GM15510 (cell line): Measurements from ENCODE around the gene DDX55.
A peak's percentile ranks its signal among the peaks of the same experiment; 100 is the strongest.

Source experiments
- POLR2A ChIP-seq: IDR thresholded peaks from 3 replicates; pipeline ENCODE4 v1.6.1; 2011; ENCODE audit warnings: borderline replicate concordance; ENCODE audit not compliant: insufficient read length; ENCODE audit errors: extremely low read depth

The DDX55 gene

GRCh38 chr12:123601602-123602489 is at the start of gene DDX55:
DDX55 (plus strand) TSS chr12:123602099; CDS start chr12:123602149, 50 bp downstream.
- peak; percentile 91 for TF ChIP-seq POLR2A

- no peak for TF ChIP-seq POLR2A
These were observed 42.4 kb upstream of the DDX55 start for GRCh38 chr12:123559468-123559867.

GRCh38 chr12:123571343-123571813 is 30.5 kb upstream of the DDX55 start:
- TF ChIP-seq POLR2A, result no peak

- no peak for TF ChIP-seq POLR2A
These were observed 29.5 kb upstream of the DDX55 start for GRCh38 chr12:123572391-123572790.

- TF ChIP-seq POLR2A, result no peak
These were observed 28.0 kb upstream of the DDX55 start for GRCh38 chr12:123573870-123574269.

GRCh38 chr12:123576611-123577010 is 25.3 kb upstream of the DDX55 start:
- TF ChIP-seq POLR2A, result no peak

- TF ChIP-seq POLR2A, result no peak
These were observed 23.7 kb upstream of the DDX55 start for GRCh38 chr12:123578243-123578642.

GRCh38 chr12:123580772-123581171 is 21.1 kb upstream of the DDX55 start:
- no peak for TF ChIP-seq POLR2A

GRCh38 chr12:123591702-123592481 is 10.0 kb upstream of the DDX55 start:
- TF ChIP-seq POLR2A, result no peak

GRCh38 chr12:123595729-123596128 is 6.2 kb upstream of the DDX55 start:
- TF ChIP-seq POLR2A, result no peak

- TF ChIP-seq POLR2A, result no peak
These were observed 4.8 kb upstream of the DDX55 start for GRCh38 chr12:123597100-123597499.

GRCh38 chr12:123598522-123598921 is 3.4 kb upstream of the DDX55 start:
- no peak for TF ChIP-seq POLR2A

GRCh38 chr12:123599310-123599709 is 2.6 kb upstream of the DDX55 start:
- no peak for TF ChIP-seq POLR2A

GRCh38 chr12:123599721-123600120 is 2.2 kb upstream of the DDX55 start:
- TF ChIP-seq POLR2A, result no peak

GRCh38 chr12:123602651-123603195 is 824 bp downstream of the DDX55 start:
- TF ChIP-seq POLR2A, result no peak

- no peak for TF ChIP-seq POLR2A
These were observed 5.9 kb downstream of the DDX55 start for GRCh38 chr12:123607756-123608155.

- TF ChIP-seq POLR2A, result no peak
These were observed 6.3 kb downstream of the DDX55 start for GRCh38 chr12:123608182-123608581.
